Measurements from ENCODE around the gene AKIP1. TPM values are rescaled to one million over a fixed set of nuclear protein-coding genes. Genes with fewer than 3 reads are reported as not detected.

Gene AKIP1
- total and polyA plus RNA-seq, 5 experiments from 2014 or later: 14.9 to 18.0 (median 17.1) TPM

DNA sequence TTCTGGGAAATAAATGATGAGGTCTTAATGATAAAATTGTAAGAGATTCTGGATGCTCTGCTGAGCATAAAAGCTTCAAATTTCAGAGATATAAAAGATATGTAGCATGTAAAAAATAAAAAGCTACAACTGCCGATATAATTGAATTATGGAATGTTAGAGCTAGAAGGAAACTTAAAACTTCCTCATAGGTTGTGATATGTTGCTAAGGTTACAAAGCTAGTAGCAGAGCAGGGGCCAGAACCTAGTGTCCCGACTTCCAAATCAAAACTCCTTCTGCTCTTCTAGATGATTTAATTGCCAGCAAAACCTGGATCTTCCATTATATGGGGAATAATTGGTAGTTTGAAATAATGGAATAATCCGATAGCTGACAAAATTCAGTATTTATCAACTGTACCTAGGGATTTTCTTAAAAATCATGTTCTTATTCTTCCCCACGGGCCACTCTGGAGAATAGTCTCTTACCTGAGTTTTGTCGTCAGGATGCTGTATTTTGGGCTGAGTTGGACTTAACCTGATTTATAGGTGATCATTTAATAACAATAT lies 31.6 kb downstream of the AKIP1 start, which contains the start of gene ASCL3:
Gene ASCL3, minus strand, starts transcription at position 499 of the 549 bp plus-strand sequence. CDS start 4,855 bp downstream, outside the sequence.
- POLR2A ChIA-PET: interaction anchor here (0.6 kb wide), 1 partner anchor 15 kb away, joined by 6 read pairs; no protein-coding TSS in a partner anchor
- peaks cover 7 to 13% (median 7%) of the 10 kb centered on the region in 3 donors for H3K36me3 Mint-ChIP-seq
- no peaks in the 10 kb centered on the region for H3K4me1 Mint-ChIP-seq
- DNase-seq (no peak), ATAC-seq (no peak)
- H3K4me3 Mint-ChIP-seq: no peak within 1 kb of the TSS
- peak within 1 kb of the TSS in 1 of 10 donors; percentile 27 for H3K27ac Mint-ChIP-seq
- H3K9me3 Mint-ChIP-seq: no peaks in the 10 kb centered on the region
- peaks cover 0 to 6% (median 3%) of the 10 kb centered on the region in 5 donors for H3K27me3 Mint-ChIP-seq

DNA sequence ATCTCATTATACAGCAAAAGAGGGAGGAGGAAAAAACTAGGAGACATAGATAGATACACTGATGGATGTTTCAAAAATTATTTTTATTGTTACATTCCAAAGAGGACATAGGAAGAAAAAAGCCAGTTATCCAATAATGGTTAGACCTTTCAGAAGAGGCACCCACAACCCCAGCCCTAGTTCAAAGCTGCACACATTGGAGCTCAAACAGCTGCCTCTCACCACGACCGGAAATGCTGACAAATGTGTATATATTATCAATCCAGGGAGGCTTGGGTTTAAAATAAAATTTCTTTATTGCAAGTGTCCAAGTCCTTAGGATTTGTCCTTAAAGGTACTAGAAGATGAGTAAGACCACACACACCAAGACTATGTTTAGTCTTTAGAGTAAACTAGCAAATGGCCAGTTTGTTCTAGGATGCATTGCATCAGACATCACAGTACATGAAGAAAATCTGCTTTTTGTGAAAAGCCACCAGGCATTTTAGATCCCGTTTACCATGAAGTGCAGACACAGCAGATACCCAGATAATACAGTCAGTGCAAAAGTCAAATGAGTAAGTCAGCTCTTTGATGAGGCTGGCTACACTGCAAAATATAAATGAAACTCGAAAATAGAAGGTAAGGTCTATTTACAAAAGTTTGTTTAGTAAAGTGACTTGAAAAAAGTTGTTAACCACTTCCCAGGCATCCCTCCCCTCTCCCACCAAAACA lies 36.4 kb downstream of the AKIP1 start:
- peaks cover 0 to 1% (median 0%) of the 10 kb centered on the region in 5 donors for H3K27me3 Mint-ChIP-seq
- POLR2A ChIA-PET: no interaction called here
- H3K4me3 Mint-ChIP-seq: no peak overlapping the region
- H3K36me3 Mint-ChIP-seq: peaks cover 10 to 59% (median 19%) of the 10 kb centered on the region in 3 donors
- ATAC-seq (no peak), DNase-seq (no peak)
- peaks cover 0 to 3% (median 0%) of the 10 kb centered on the region in 4 donors for H3K4me1 Mint-ChIP-seq
- H3K27ac Mint-ChIP-seq: peak overlapping the region in 3 of 10 donors; percentile 29 to 57 (median 30)
- H3K9me3 Mint-ChIP-seq: no peaks in the 10 kb centered on the region

DNA sequence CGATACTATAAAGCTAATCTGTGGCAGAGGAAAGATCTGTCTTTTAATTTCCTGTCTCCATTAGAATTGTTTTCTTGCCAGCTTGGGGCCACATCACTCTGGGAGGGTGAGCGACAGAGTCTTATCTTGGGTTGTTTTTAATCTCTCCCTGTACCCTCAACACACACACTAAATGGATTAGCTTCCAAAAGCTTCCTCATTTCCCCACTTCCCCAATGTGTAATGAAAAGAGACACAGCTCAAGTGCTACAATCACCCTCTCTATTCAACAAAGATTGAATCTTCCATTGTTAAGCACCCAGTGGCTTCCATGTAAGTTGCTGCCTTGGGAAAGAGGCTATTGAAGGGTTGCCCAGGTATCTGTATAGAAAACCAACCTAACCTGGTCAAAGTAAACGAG lies 37.9 kb downstream of the AKIP1 start:
- H3K36me3 Mint-ChIP-seq: peaks cover 10 to 74% (median 26%) of the 10 kb centered on the region in 3 donors
- no peaks in the 10 kb centered on the region for H3K9me3 Mint-ChIP-seq
- no peak overlapping the region for H3K4me3 Mint-ChIP-seq
- POLR2A ChIA-PET: interaction anchor here (0.5 to 0.7 kb wide), 2 partner anchors 15 to 34 kb away, joined by 3 read pairs; partner anchors contain the start of gene TMEM9B
- ATAC-seq (no peak), DNase-seq (no peak)
- H3K27me3 Mint-ChIP-seq: peaks cover 0 to 1% (median 0%) of the 10 kb centered on the region in 5 donors
- H3K27ac Mint-ChIP-seq: peak overlapping the region in 2 of 10 donors; percentile 64 to 65
- H3K4me1 Mint-ChIP-seq: peaks cover 0 to 3% (median 0%) of the 10 kb centered on the region in 4 donors

DNA sequence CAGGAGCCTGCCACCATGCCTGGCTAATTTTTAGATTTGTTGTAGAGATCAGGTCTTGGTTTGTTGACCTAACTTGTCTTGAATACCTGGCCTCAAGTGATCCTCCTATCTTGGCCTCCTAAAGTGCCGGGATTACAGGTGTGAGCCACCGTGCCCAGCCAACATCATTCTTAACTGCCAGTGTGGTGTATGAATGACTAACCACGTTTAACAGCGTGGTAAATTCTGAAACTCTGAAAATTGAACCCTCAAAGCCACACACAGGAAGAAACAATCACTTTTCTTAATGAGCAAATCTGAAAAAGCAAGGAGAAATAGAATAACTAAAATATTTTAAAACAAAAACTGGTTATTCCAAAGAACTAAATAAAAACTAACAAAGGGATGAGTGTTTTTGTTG lies 45.9 kb downstream of the AKIP1 start:
- DNase-seq (no peak), ATAC-seq (no peak)
- Mint-ChIP-seq H3K4me3 (no peak overlapping the region), H3K27ac (peak overlapping the region in 4 of 10 donors; percentile 8 to 66 (median 34)), H3K27me3 (no peaks in the 10 kb centered on the region), H3K4me1 (peaks cover 7 to 29% (median 18%) of the 10 kb centered on the region in 4 donors), H3K9me3 (no peaks in the 10 kb centered on the region), H3K36me3 (peaks cover 0 to 57% (median 10%) of the 10 kb centered on the region in 3 donors)
- POLR2A ChIA-PET: no interaction called here

DNA sequence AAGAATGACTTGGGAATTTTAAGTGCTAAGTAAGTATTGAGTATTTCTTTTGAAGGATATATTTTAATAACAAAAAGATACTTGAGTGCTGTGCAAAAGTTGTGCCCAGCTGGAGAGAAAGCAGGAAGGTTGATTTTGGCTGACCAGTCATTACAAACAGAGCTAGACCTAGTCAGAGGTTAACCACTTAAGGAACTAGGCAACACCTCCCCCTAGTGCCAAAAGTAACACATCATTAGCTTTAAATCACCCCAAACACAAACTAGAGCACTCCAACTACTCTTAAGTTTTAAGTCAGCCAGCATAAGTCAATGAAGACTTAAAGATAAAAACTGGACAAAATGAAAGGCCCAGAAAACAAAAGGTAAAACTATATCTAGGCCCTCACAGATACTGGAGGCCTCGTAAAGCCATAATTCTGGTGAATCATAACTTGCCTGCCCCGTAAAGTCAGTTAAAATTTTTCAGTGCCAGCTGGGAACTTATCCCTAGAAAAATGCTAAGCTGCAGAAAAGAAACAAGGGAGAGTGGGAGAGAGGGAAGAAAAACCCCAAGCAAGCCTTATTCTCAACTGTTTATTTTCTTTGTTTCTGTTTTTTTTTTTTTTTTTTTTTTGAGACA lies 48.7 kb downstream of the AKIP1 start:
- Mint-ChIP-seq H3K27ac (peak overlapping the region in 2 of 10 donors; percentile 6 to 24), H3K9me3 (no peaks in the 10 kb centered on the region), H3K27me3 (no peaks in the 10 kb centered on the region), H3K36me3 (peaks cover 0 to 33% (median 0%) of the 10 kb centered on the region in 3 donors), H3K4me3 (no peak overlapping the region), H3K4me1 (peaks cover 15 to 43% (median 35%) of the 10 kb centered on the region in 4 donors)
- POLR2A ChIA-PET: interaction anchor here (0.6 to 1.6 kb wide), 6 partner anchors 9 to 1336 kb away, joined by 3 to 5 read pairs (median 4); partner anchors contain the start of genes RPL27A and TRIM66
- no peak for ATAC-seq
- DNase-seq: peak in 6 of 10 donors; percentile 4 to 41 (median 13)

DNA sequence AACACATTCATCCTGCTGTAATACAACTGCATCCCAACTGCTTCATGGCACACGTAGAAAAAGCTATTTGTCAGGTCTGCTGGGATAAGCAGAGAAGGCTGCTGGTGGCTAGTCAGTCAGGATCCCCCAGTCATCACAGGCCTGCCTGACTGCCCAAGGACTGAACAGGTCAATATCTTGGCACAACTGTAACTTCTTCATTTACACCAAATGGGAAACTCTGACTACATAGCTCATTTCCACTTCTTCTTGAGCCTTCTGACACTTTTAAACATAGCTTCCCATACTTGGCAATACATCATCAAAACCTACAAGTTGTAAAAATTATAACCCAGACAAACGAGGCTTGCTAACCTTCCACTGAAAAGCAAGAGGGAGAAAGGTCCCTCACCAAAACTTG lies 50.4 kb downstream of the AKIP1 start:
- H3K4me3 Mint-ChIP-seq: peak overlapping the region in 1 of 10 donors; percentile 5
- POLR2A ChIA-PET: interaction anchor here (0.6 to 1.6 kb wide), 3 partner anchors 10 to 299 kb away, joined by 4 to 5 read pairs (median 5); no protein-coding TSS in a partner anchor
- no peaks in the 10 kb centered on the region for H3K9me3 Mint-ChIP-seq
- no peak for ATAC-seq
- H3K27ac Mint-ChIP-seq: peak overlapping the region in 3 of 10 donors; percentile 9 to 76 (median 47)
- peaks cover 17 to 55% (median 45%) of the 10 kb centered on the region in 4 donors for H3K4me1 Mint-ChIP-seq
- DNase-seq: no peak
- H3K36me3 Mint-ChIP-seq: peaks cover 0 to 17% (median 0%) of the 10 kb centered on the region in 3 donors
- no peaks in the 10 kb centered on the region for H3K27me3 Mint-ChIP-seq

DNA sequence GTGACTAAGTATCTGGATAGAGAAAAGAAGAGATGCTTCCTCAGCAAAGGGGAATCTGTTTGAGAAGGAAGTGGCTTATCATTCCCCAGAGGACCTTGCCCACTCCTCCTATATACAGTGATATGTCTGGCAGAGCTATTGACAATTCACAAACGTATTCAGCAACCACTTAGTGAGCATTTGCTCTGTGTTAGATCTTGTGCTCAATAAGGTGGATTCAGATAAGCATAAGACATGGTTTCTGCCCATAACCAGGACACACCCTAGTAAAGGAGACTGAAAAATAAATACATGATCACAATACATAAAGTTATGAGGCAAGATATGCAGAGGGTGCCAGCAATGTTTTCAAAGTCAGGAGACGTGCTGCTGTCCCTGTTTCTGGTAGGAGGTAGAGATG lies 51.9 kb downstream of the AKIP1 start:
- H3K27ac Mint-ChIP-seq: peak overlapping the region; percentile 79 to 99 (median 98)
- peaks cover 16 to 51% (median 40%) of the 10 kb centered on the region in 4 donors for H3K4me1 Mint-ChIP-seq
- DNase-seq (no peak), ATAC-seq (no peak)
- peaks cover 0 to 17% (median 0%) of the 10 kb centered on the region in 3 donors for H3K36me3 Mint-ChIP-seq
- POLR2A ChIA-PET: interaction anchor here (2.1 to 2.3 kb wide), 3 partner anchors 52 to 280 kb away, joined by 7 to 23 read pairs (median 20); partner anchors contain the start of genes AKIP1, RPL27A and TRIM66
- no peaks in the 10 kb centered on the region for H3K9me3 Mint-ChIP-seq
- H3K4me3 Mint-ChIP-seq: peak overlapping the region; percentile 85 to 100 (median 98)
- no peaks in the 10 kb centered on the region for H3K27me3 Mint-ChIP-seq

DNA sequence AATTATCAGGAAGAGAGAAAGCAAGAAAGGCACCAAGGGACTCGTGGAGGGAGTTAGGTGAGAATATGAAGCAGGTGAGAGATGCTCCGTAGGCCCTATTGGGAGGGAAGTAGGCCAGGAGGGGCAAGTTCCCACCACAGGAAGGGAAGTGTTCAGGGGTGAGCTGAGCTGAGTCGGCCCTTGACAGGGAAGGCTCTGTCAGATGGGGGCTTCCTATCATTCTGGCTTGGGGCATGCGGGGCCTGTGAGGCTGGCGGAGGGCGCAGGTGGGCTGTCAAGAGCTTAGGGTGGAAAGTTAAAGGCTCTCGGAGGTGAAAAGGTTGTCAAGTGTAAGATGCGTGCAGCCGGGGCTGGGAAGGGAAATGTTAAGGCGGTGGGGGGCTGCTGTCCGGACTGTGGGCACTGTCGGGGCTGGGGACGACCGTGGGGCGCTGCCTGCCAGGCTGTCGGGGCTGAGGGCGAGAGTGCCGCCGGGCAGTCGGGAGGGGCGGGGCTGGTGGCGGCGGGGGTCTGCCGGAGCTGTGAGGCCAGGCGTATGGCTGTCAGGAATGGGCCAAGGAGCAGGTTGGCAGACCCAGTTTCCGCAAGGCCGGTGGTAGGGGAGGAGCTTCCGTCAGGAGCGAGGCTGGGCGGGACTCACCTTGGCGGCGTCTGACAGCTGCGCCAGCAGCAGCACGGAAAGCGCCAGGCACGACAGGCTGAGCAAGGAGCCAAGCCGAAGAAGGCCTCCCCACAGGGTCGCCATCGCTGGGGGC lies 52.8 kb downstream of the AKIP1 start:
- Mint-ChIP-seq H3K9me3 (no peaks in the 10 kb centered on the region), H3K4me1 (peaks cover 16 to 49% (median 40%) of the 10 kb centered on the region in 4 donors)
- peak; percentile 81 to 83 for ATAC-seq

DNA sequence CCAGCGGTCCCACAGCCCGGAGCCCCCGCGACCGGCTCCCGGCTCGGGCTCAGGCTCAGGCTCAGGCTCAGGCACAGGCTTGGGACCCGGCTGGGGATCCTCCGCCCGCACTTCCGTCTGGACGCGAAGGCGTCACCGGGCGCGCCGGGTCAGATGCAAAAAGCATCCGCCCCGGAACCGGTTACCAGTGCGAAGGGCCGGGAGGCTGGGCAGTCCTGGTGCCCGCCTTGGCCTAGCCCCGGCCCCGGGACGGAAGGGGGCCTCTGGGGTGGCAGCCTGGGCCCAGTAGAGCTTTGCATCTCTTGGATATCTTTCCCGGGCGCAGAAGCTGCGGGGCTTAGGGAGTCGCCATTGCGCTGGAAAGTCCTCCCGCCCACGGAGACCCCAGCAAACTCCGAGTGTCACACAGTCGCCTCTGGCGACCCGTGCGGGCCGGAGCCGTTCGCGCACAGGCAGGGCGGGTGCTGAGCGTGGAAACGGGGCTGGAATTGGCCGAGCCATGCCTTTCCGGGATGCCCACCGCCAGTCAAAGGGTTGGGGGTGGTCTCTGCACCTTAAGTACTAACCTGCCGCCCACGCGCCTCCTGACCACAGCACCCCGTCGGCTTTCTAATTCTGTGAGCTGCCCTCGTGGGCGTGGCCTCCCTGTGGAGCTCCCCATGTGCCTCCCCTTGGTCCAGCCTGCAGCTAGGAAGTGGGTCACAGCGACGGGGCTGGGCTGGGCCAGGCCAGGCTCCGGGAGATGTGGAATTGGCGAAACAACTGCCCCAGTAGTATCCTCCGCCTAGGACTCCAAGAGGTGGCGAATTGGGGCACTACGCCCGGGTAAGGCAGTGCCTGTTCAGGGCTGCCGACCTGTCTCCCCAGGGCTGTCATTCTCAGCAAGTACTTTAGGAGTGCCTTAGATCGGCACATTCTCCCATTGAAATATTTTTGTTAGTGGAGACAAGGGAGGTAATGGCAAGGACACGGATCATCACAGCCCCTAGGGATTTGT lies 53.6 kb downstream of the AKIP1 start, which contains the start of gene TMEM9B:
Gene TMEM9B, minus strand, starts transcription at position 119 of the 997 bp plus-strand sequence. CDS start 129 bp downstream, outside the sequence.
- no peaks in the 10 kb centered on the region for H3K27me3 Mint-ChIP-seq

More for the DNA sequence above, 52.8 kb downstream of the AKIP1 start:
- Mint-ChIP-seq H3K27me3 (no peaks in the 10 kb centered on the region), H3K36me3 (peaks cover 0 to 17% (median 0%) of the 10 kb centered on the region in 3 donors), H3K27ac (peak overlapping the region; percentile 97 to 99 (median 98)), H3K4me3 (peak overlapping the region; percentile 94 to 100 (median 98))
- POLR2A ChIA-PET: interaction anchor here (0.6 to 2.3 kb wide), 15 partner anchors 9 to 977 kb away, joined by 3 to 23 read pairs (median 3); partner anchors contain the start of genes AKIP1, EIF3F, NRIP3 and RPL27A
- peak; percentile 57 to 86 (median 73) for DNase-seq

DNA sequence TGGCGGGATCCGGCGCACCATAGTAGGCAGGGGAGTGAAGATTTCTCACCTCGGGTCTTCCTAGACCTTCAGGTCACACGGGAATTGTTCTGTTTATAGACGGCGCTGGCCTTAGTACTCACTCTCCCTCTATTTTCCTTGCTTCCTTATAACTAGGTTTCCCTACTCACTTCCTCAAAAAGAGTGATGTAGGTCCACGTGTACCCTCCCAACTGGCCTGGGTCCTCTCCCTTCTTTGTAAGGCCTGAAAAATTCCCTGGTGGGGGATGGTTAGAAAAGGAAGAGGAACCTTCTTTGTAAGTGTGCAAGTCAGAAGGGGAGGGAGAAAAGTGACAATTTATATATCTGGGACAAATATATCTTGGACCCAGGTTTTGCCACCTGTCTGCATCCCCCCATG lies 56.2 kb downstream of the AKIP1 start:
- POLR2A ChIA-PET: interaction anchor here (0.7 kb wide), 1 partner anchor 53 kb away, joined by 3 read pairs; no protein-coding TSS in a partner anchor
- no peaks in the 10 kb centered on the region for H3K27me3 Mint-ChIP-seq
- no peak overlapping the region for H3K4me3 Mint-ChIP-seq
- DNase-seq (no peak), ATAC-seq (no peak)
- H3K9me3 Mint-ChIP-seq: no peaks in the 10 kb centered on the region
- peaks cover 0 to 20% (median 0%) of the 10 kb centered on the region in 3 donors for H3K36me3 Mint-ChIP-seq
- peak overlapping the region in 4 of 10 donors; percentile 7 to 70 (median 32) for H3K27ac Mint-ChIP-seq
- peaks cover 12 to 27% (median 26%) of the 10 kb centered on the region in 4 donors for H3K4me1 Mint-ChIP-seq

More for the DNA sequence above, 53.6 kb downstream of the AKIP1 start, which contains the start of gene TMEM9B:
- Mint-ChIP-seq H3K27ac (peak within 1 kb of the TSS; percentile 97 to 99 (median 98)), H3K4me1 (peaks cover 16 to 43% (median 37%) of the 10 kb centered on the region in 4 donors), H3K36me3 (peaks cover 0 to 16% (median 0%) of the 10 kb centered on the region in 3 donors), H3K4me3 (peak within 1 kb of the TSS; percentile 94 to 100 (median 98)), H3K9me3 (no peaks in the 10 kb centered on the region)
- DNase-seq: peak; percentile 50 to 84 (median 71)
- POLR2A ChIA-PET: interaction anchor here (0.6 to 2.3 kb wide), 16 partner anchors 8 to 1492 kb away, joined by 3 to 23 read pairs (median 3); partner anchors contain the start of genes AKIP1, EIF3F, NRIP3 and RPL27A
- ATAC-seq: peak; percentile 66 to 82
